GM12801 (cell line): ENCODE measurements around the gene OR10G7.

Experiments
- CTCF ChIP-seq: IDR thresholded peaks from one replicate; pipeline ENCODE4 v1.5.1; 2011; ENCODE audit warnings: control low read depth; ENCODE audit not compliant: insufficient read length; ENCODE audit errors: extremely low read depth

Gene OR10G7

GRCh38 chr11:124070915-124071622 lies 29.9 kb upstream of the OR10G7 start:
- TF ChIP-seq CTCF, result no peak

GRCh38 chr11:124069429-124070401 lies 28.6 kb upstream of the OR10G7 start:
- no peak for TF ChIP-seq CTCF

- no peak for TF ChIP-seq CTCF
These were observed 27.5 kb upstream of the OR10G7 start for GRCh38 chr11:124068601-124069110.

GRCh38 chr11:124052966-124053365 lies 11.8 kb upstream of the OR10G7 start:
- TF ChIP-seq CTCF, result no peak

GRCh38 chr11:124050748-124051147 lies 9.6 kb upstream of the OR10G7 start:
- TF ChIP-seq CTCF, result no peak

GRCh38 chr11:124043420-124043819 lies 2.3 kb upstream of the OR10G7 start:
- no peak for TF ChIP-seq CTCF

- TF ChIP-seq CTCF, result no peak
These were observed 1.6 kb downstream of the OR10G7 start for GRCh38 chr11:124039557-124039956.
